MM.1S (cell line): ENCODE data around the gene ANO10.

Experiments
- DNase-seq: peaks from one replicate; pipeline ENCODE4 v3.0.0-alpha.2; 2015
- H2AFZ ChIP-seq: fragments of 300-600 bp; sonication (generic); 2 replicates; pipeline ENCODE4 v1.6.0; 2016; ENCODE audit warnings: antibody characterized with exemption, low read length
- H3F3A ChIP-seq: fragments of 300-600 bp; sonication (generic); 2 replicates; pipeline ENCODE4 v1.6.1; 2016; ENCODE audit warnings: mild to moderate bottlenecking, antibody characterized with exemption, low read length, moderate library complexity, mixed read lengths; ENCODE audit not compliant: insufficient read depth
- H3K27ac ChIP-seq: fragments of 300-600 bp; sonication (generic); 2 replicates; pipeline ENCODE4 v1.5.1; 2016; ENCODE audit warnings: mild to moderate bottlenecking, low read length
- H3K27me3 ChIP-seq: fragments of 300-600 bp; sonication (generic); replicated peaks from 2 replicates; pipeline ENCODE4 v1.6.0; 2016; ENCODE audit warnings: low read length; ENCODE audit not compliant: insufficient read depth
- H3K36me3 ChIP-seq: fragments of 300-600 bp; sonication (generic); replicated peaks from 2 replicates; pipeline ENCODE4 v1.6.1; 2016; ENCODE audit warnings: mild to moderate bottlenecking, low read length, mixed read lengths; ENCODE audit not compliant: insufficient read depth
- H3K4me1 ChIP-seq: fragments of 300-600 bp; sonication (generic); 2 replicates; pipeline ENCODE4 v1.6.1; 2016; ENCODE audit warnings: low read length, mixed read lengths
- H3K4me2 ChIP-seq: fragments of 300-600 bp; sonication (generic); 2 replicates; pipeline ENCODE4 v1.6.0; 2016; ENCODE audit warnings: low read depth, low read length
- H3K4me3 ChIP-seq: fragments of 300-600 bp; sonication (generic); 2 replicates; pipeline ENCODE4 v1.5.1; 2016; ENCODE audit warnings: low read length, mixed read lengths
- H3K79me2 ChIP-seq: fragments of 300-600 bp; sonication (generic); 2 replicates; pipeline ENCODE4 v1.6.1; 2016; ENCODE audit warnings: mixed run types, low read length, mixed read lengths
- H3K9ac ChIP-seq: fragments of 300-600 bp; sonication (generic); 2 replicates; pipeline ENCODE4 v1.6.1; 2016; ENCODE audit warnings: low read length, mixed read lengths
- H3K9me2 ChIP-seq: fragments of 300-600 bp; sonication (generic); replicated peaks from 2 replicates; pipeline ENCODE4 v1.6.1; 2016; ENCODE audit warnings: mild to moderate bottlenecking, low read length, mixed read lengths; ENCODE audit not compliant: insufficient read depth
- H3K9me3 ChIP-seq: fragments of 300-600 bp; sonication (generic); replicated peaks from 2 replicates; pipeline ENCODE4 v1.6.1; 2016; ENCODE audit warnings: mild to moderate bottlenecking, low read length, mixed read lengths; ENCODE audit not compliant: insufficient read depth
- H4K20me1 ChIP-seq: fragments of 300-600 bp; sonication (generic); 2 replicates; pipeline ENCODE4 v1.6.1; 2016; ENCODE audit warnings: mild to moderate bottlenecking, low read length, moderate library complexity, mixed read lengths; ENCODE audit not compliant: insufficient read depth
- EZH2 ChIP-seq: fragments of 300-600 bp; sonication (generic); optimal IDR thresholded peaks from 2 replicates; pipeline ENCODE3; 2017; ENCODE audit warnings: low read depth, mild to moderate bottlenecking, antibody characterized with exemption, low read length, mixed read lengths
- EZH2phosphoT487 ChIP-seq: fragments of 300-600 bp; sonication (generic); IDR thresholded peaks from 2 replicates; pipeline ENCODE4 v1.6.1; 2018; ENCODE audit warnings: antibody characterized with exemption, low read length
- TF ChIP-seq, protein P1 (sequence below): fragments of 300-600 bp; sonication (generic); IDR thresholded peaks from 2 replicates; pipeline ENCODE4 v1.5.1; 2016; ENCODE audit warnings: antibody characterized with exemption, low read length, mixed read lengths

The ANO10 gene

GRCh38 chr3:43423142-43423541 is 198.7 kb downstream of the ANO10 start:
- H3K4me3 ChIP-seq = no peak overlapping the region
- TF ChIP-seq EZH2phosphoT487 = no peak
- TF ChIP-seq EZH2 = no peak
- no peak for DNase-seq
- H3K79me2 ChIP-seq = no peaks in the 10 kb centered on the region
- no peaks in the 10 kb centered on the region for H4K20me1 ChIP-seq
- no peak overlapping the region for H3K27ac ChIP-seq
- H2AFZ ChIP-seq = no peak overlapping the region
- no peak overlapping the region for H3K4me2 ChIP-seq
- no peaks in the 10 kb centered on the region for H3K4me1 ChIP-seq
- H3K9me2 ChIP-seq = no peaks in the 10 kb centered on the region
- H3K9ac ChIP-seq = no peak overlapping the region
- no peaks in the 10 kb centered on the region for H3K27me3 ChIP-seq
- H3F3A ChIP-seq = no peaks in the 10 kb centered on the region
- no peaks in the 10 kb centered on the region for H3K36me3 ChIP-seq
- H3K9me3 ChIP-seq = no peaks in the 10 kb centered on the region

DNA sequence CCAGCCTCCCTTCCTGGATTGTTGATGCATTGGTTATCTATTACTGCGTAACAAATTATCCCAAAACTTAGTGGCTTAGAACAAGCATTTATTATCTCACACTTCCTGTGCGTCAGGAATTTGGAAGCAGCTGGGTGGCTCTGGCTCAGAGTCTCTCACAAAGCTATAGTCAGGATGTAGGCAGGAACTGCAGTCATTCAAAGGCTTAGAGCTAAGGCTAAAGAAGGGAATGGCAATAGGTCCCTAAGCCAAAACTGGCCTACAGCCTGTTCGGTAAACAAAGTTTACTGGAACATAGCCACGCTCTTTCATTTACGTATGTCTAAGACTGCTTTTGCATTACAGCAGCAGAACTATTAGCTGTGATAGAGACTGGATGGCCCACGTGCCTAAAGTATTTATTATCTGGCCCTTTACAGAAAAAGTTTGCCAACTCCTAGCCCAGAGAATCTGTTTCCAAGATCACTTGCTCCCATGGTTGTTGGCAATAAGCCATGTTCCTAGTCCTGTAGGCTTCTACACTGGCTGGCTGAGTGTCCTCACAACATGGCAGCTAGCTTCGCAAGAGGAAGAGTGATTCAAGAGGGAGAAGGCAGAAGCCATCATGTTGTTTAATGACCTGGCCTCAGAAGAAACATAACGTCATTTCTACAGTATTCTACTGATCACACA is 203.1 kb downstream of the ANO10 start:
- Histone ChIP-seq H3K27me3 (no peaks in the 10 kb centered on the region), H3K79me2 (no peaks in the 10 kb centered on the region), H3K4me3 (no peak overlapping the region), H3K9ac (no peak overlapping the region), H3F3A (no peaks in the 10 kb centered on the region), H3K36me3 (no peaks in the 10 kb centered on the region), H3K4me1 (no peaks in the 10 kb centered on the region), H3K9me2 (no peaks in the 10 kb centered on the region), H3K27ac (no peak overlapping the region), H3K4me2 (no peak overlapping the region), H3K9me3 (no peaks in the 10 kb centered on the region), H4K20me1 (no peaks in the 10 kb centered on the region), H2AFZ (no peak overlapping the region)
- DNase-seq = no peak
- TF ChIP-seq EZH2phosphoT487 (no peak), EZH2 (no peak)
- TF ChIP-seq, protein P1, sequence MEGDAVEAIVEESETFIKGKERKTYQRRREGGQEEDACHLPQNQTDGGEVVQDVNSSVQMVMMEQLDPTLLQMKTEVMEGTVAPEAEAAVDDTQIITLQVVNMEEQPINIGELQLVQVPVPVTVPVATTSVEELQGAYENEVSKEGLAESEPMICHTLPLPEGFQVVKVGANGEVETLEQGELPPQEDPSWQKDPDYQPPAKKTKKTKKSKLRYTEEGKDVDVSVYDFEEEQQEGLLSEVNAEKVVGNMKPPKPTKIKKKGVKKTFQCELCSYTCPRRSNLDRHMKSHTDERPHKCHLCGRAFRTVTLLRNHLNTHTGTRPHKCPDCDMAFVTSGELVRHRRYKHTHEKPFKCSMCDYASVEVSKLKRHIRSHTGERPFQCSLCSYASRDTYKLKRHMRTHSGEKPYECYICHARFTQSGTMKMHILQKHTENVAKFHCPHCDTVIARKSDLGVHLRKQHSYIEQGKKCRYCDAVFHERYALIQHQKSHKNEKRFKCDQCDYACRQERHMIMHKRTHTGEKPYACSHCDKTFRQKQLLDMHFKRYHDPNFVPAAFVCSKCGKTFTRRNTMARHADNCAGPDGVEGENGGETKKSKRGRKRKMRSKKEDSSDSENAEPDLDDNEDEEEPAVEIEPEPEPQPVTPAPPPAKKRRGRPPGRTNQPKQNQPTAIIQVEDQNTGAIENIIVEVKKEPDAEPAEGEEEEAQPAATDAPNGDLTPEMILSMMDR = no peak

- no peak overlapping the region for H3K4me2 ChIP-seq
- no peaks in the 10 kb centered on the region for H3K36me3 ChIP-seq
- H3F3A ChIP-seq = no peaks in the 10 kb centered on the region
- H3K27me3 ChIP-seq = no peaks in the 10 kb centered on the region
- H3K9me2 ChIP-seq = no peaks in the 10 kb centered on the region
- H3K79me2 ChIP-seq = no peaks in the 10 kb centered on the region
- no peak overlapping the region for H3K4me3 ChIP-seq
- H2AFZ ChIP-seq = no peak overlapping the region
- TF ChIP-seq, protein P1 = no peak
- no peak for TF ChIP-seq EZH2phosphoT487
- no peak for TF ChIP-seq EZH2
- no peaks in the 10 kb centered on the region for H4K20me1 ChIP-seq
- no peak for DNase-seq
- no peaks in the 10 kb centered on the region for H3K9me3 ChIP-seq
- no peak overlapping the region for H3K9ac ChIP-seq
- no peaks in the 10 kb centered on the region for H3K4me1 ChIP-seq
- H3K27ac ChIP-seq = no peak overlapping the region
Observed at GRCh38 chr3:43417133-43417532, 204.7 kb downstream of the ANO10 start.

DNA sequence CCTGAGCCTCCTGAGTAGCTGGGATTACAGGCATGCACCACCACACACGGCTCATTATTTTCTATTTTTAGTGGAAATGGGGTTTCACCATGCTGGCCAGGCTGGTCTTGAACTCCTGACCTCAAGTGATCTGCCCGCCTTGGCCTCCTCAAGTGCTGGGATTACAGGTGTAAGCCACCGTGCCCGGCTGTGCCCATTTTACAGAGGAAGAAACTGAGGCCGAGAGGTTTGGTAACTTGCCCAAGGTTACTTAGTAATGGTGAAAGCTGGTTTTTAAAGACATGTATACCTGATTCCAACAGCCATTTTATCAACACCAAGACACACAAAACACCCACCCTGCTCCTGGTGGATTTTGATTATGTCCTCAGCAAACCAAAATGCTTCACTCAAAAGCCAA is 206.7 kb downstream of the ANO10 start:
- no peak overlapping the region for H3K27ac ChIP-seq
- H3K79me2 ChIP-seq = no peaks in the 10 kb centered on the region
- H3K9me3 ChIP-seq = no peaks in the 10 kb centered on the region
- H3K9me2 ChIP-seq = no peaks in the 10 kb centered on the region
- H3K9ac ChIP-seq = no peak overlapping the region
- H3K4me1 ChIP-seq = no peaks in the 10 kb centered on the region
- H3K4me2 ChIP-seq = no peak overlapping the region
- no peaks in the 10 kb centered on the region for H3K36me3 ChIP-seq
- DNase-seq = no peak
- TF ChIP-seq, protein P1 = no peak
- TF ChIP-seq EZH2 = no peak
- TF ChIP-seq EZH2phosphoT487 = no peak
- no peaks in the 10 kb centered on the region for H4K20me1 ChIP-seq
- H3F3A ChIP-seq = no peaks in the 10 kb centered on the region
- no peak overlapping the region for H3K4me3 ChIP-seq
- no peaks in the 10 kb centered on the region for H3K27me3 ChIP-seq
- H2AFZ ChIP-seq = no peak overlapping the region
